H1 (cell line): ENCODE results near the gene AGPS. TPM values are rescaled to one million over a fixed set of nuclear protein-coding genes. Genes with fewer than 3 reads are reported as not detected.

Source experiments
- CTCF ChIA-PET: fragments of 300-600 bp; sonication (Branson Sonifier 250); formaldehyde crosslinking; loops from one replicate; lab custom pipeline; 2021; ENCODE audit not compliant: partially characterized antibody; lab: Charles Lee
- POLR2A ChIA-PET: fragments of 300-600 bp; sonication (Branson Sonifier 250); formaldehyde crosslinking; loops from one replicate; lab custom pipeline; 2021; ENCODE audit warnings: inconsistent platforms; ENCODE audit not compliant: partially characterized antibody; lab: Charles Lee
- DNase-seq, 2 experiments: peaks; one replicate each; pipeline versions ENCODE4 v3.0.0 to v3.0.0-alpha.2; 2010 to 2022; ENCODE audit warnings: low spot score in 2 of 2, low read depth in 1 of 2, mixed read lengths in 1 of 2
- FAIRE-seq: peaks from 2 replicates; lab custom pipeline; 2011; peaks lifted over from hg19 to GRCh38; lab: Jason Lieb, UNC
- H2AFZ ChIP-seq: 2 replicates; pipeline ENCODE4 v1.8.1; 2012; ENCODE audit warnings: low read length, inconsistent platforms
- H2AK5ac ChIP-seq: 2 replicates; pipeline ENCODE4 v1.6.1; 2013; ENCODE audit warnings: low read depth, low read length
- H2BK120ac ChIP-seq: replicated peaks from 2 replicates; pipeline ENCODE3; 2013; ENCODE audit warnings: low read depth, low read length, inconsistent platforms
- H2BK12ac ChIP-seq: 2 replicates; pipeline ENCODE4 v1.6.1; 2013; ENCODE audit warnings: low read depth, low read length
- H2BK15ac ChIP-seq: 2 replicates; pipeline ENCODE4 v1.6.1; 2013; ENCODE audit warnings: low read length
- H2BK20ac ChIP-seq: 2 replicates; pipeline ENCODE4 v1.6.1; 2013; ENCODE audit warnings: low read length
- H2BK5ac ChIP-seq: 2 replicates; pipeline ENCODE4 v1.6.1; 2013; ENCODE audit warnings: low read depth, low read length
- H3K14ac ChIP-seq: 2 replicates; pipeline ENCODE4 v1.6.1; 2013; ENCODE audit warnings: inconsistent platforms; ENCODE audit not compliant: insufficient read length
- H3K18ac ChIP-seq: 2 replicates; pipeline ENCODE4 v1.6.1; 2013; ENCODE audit warnings: low read length; ENCODE audit errors: extremely low read depth
- H3K23ac ChIP-seq: 2 replicates; pipeline ENCODE4 v1.6.1; 2013; ENCODE audit warnings: inconsistent platforms; ENCODE audit not compliant: insufficient read length
- H3K23me2 ChIP-seq: 2 replicates; pipeline ENCODE4 v1.6.1; 2013; ENCODE audit warnings: low read depth, low read length
- H3K27ac ChIP-seq: 2 replicates; pipeline ENCODE4 v1.6.1; 2011; ENCODE audit warnings: low read depth, low read length, inconsistent platforms
- H3K27me3 ChIP-seq, 4 experiments: replicated peaks in 1 of 4; 1 replicate in 1 of 4; 2 replicates in 3 of 4; pipeline versions ENCODE4 v1.6.1 to v1.8.1; 2011 to 2013; ENCODE audit warnings: low read length in 3 of 4, mild to moderate bottlenecking in 3 of 4, inconsistent platforms in 2 of 4, mixed read lengths in 2 of 4, moderate library complexity in 1 of 4; ENCODE audit not compliant: control insufficient read depth in 3 of 4, insufficient read depth in 3 of 4; ENCODE audit errors: extremely low read depth in 1 of 4
- H3K36me3 ChIP-seq, 4 experiments: 2 replicates each; pipeline versions ENCODE4 v1.6.1 to v1.8.1; 2011 to 2013; ENCODE audit warnings: mild to moderate bottlenecking in 4 of 4, low read length in 3 of 4, moderate library complexity in 2 of 4, control low read depth in 1 of 4, inconsistent platforms in 1 of 4; ENCODE audit not compliant: insufficient read depth in 4 of 4, control insufficient read depth in 2 of 4
- H3K4ac ChIP-seq: replicated peaks from 2 replicates; pipeline ENCODE3; 2013; ENCODE audit warnings: low read length, low read depth, mixed read lengths, inconsistent platforms; ENCODE audit not compliant: insufficient read length
- H3K4me1 ChIP-seq, 4 experiments: replicated peaks in 1 of 4; 1 replicate in 1 of 4; 2 replicates in 3 of 4; pipeline versions ENCODE4 v1.6.1 to v1.8.1; 2011 to 2013; ENCODE audit warnings: low read length in 3 of 4, inconsistent platforms in 2 of 4, mixed read lengths in 1 of 4; ENCODE audit not compliant: insufficient read depth in 4 of 4, control insufficient read depth in 3 of 4
- H3K4me2 ChIP-seq, 2 experiments: 2 replicates each; pipeline versions ENCODE4 v1.6.1 to v1.8.1; 2011 to 2013; ENCODE audit warnings: low read depth in 2 of 2, low read length in 2 of 2, control low read depth in 1 of 2, inconsistent platforms in 1 of 2, mild to moderate bottlenecking in 1 of 2; ENCODE audit not compliant: insufficient read depth in 1 of 2
- H3K4me3 ChIP-seq, 4 experiments: fragments of 200-600, 300-600 bp in 1 of 4; sonication (generic), shearing (Covaris generic), sonication (Bioruptor Twin) in 1 of 4; 2 replicates each; pipeline versions ENCODE4 v1.5.1 to v1.8.1; 2011 to 2016; ENCODE audit warnings: low read length in 4 of 4, low read depth in 3 of 4, control low read depth in 2 of 4, inconsistent platforms in 2 of 4, mild to moderate bottlenecking in 2 of 4, mixed read lengths in 1 of 4, moderate library complexity in 1 of 4; ENCODE audit not compliant: insufficient read depth in 2 of 4; ENCODE audit errors: extremely low read depth in 1 of 4
- H3K56ac ChIP-seq: replicated peaks from 2 replicates; pipeline ENCODE3; 2013; ENCODE audit warnings: low read depth, mild to moderate bottlenecking, mixed read lengths, low read length, inconsistent platforms; ENCODE audit not compliant: insufficient read length
- H3K79me1 ChIP-seq: 2 replicates; pipeline ENCODE4 v1.6.1; 2013; ENCODE audit warnings: low read depth, low read length, control low read depth
- H3K79me2 ChIP-seq, 2 experiments: 2 replicates each; pipeline versions ENCODE4 v1.6.1 to v1.8.1; 2012 to 2013; ENCODE audit warnings: low read length in 2 of 2, mild to moderate bottlenecking in 2 of 2, inconsistent platforms in 1 of 2; ENCODE audit not compliant: insufficient read depth in 2 of 2, control insufficient read depth in 1 of 2
- H3K9ac ChIP-seq, 4 experiments: replicated peaks in 1 of 4; 1 replicate in 1 of 4; 2 replicates in 3 of 4; pipeline versions ENCODE4 v1.6.1 to v1.8.1; 2011 to 2013; ENCODE audit warnings: low read depth in 3 of 4, low read length in 3 of 4, control low read depth in 2 of 4, mild to moderate bottlenecking in 2 of 4, moderate library complexity in 2 of 4, inconsistent platforms in 1 of 4; ENCODE audit errors: extremely low read depth in 1 of 4
- H3K9me3 ChIP-seq, 2 experiments: 2 replicates each; pipeline versions ENCODE4 v1.6.1 to v1.8.1; 2012 to 2013; ENCODE audit warnings: mild to moderate bottlenecking in 2 of 2, moderate library complexity in 2 of 2, control low read depth in 1 of 2, inconsistent platforms in 1 of 2, low read depth in 1 of 2, low read length in 1 of 2, mixed read lengths in 1 of 2; ENCODE audit not compliant: insufficient read depth in 2 of 2
- H4K20me1 ChIP-seq, 2 experiments: replicated peaks in 1 of 2; 2 replicates each; pipeline versions ENCODE3 to v1.8.1; 2011 to 2013; ENCODE audit warnings: inconsistent platforms in 2 of 2, low read length in 2 of 2, mild to moderate bottlenecking in 1 of 2; ENCODE audit not compliant: insufficient read depth in 2 of 2, control insufficient read depth in 1 of 2
- H4K5ac ChIP-seq: 2 replicates; pipeline ENCODE4 v1.6.1; 2013; ENCODE audit warnings: low read length, low read depth, mixed read lengths, inconsistent platforms; ENCODE audit not compliant: insufficient read length
- H4K8ac ChIP-seq: 2 replicates; pipeline ENCODE4 v1.8.0; 2013; ENCODE audit warnings: mild to moderate bottlenecking, moderate library complexity, low read length, inconsistent platforms; ENCODE audit not compliant: insufficient read depth; ENCODE audit errors: extremely low read depth
- H4K91ac ChIP-seq: replicated peaks from 2 replicates; pipeline ENCODE3; 2013; ENCODE audit warnings: low read length, mixed read lengths, inconsistent platforms; ENCODE audit not compliant: insufficient read length
- CBX8 ChIP-seq: fragments of 300-800, 300-1000 bp; sonication (generic); IDR thresholded peaks from 2 replicates; pipeline ENCODE4 v1.7.1; 2016; ENCODE audit warnings: low read depth, low read length, borderline replicate concordance
- CHD1 ChIP-seq: IDR thresholded peaks from 2 replicates; pipeline ENCODE4 v1.6.1; 2012; ENCODE audit warnings: low read depth, low read length, improper control_type of control experiment
- FOSL1 ChIP-seq: IDR thresholded peaks from 2 replicates; pipeline ENCODE4 v1.6.1; 2011; ENCODE audit warnings: mild to moderate bottlenecking, low read depth, low read length, moderate library complexity; ENCODE audit not compliant: insufficient read depth
- POLR2A ChIP-seq, 2 experiments: IDR thresholded peaks; 1 replicate in 1 of 2; 2 replicates in 1 of 2; pipeline ENCODE4 v1.6.1; 2011; ENCODE audit warnings: low read depth in 2 of 2, low read length in 2 of 2, mild to moderate bottlenecking in 2 of 2; ENCODE audit errors: control extremely low read depth in 1 of 2
- POLR2AphosphoS5 ChIP-seq: IDR thresholded peaks from 2 replicates; pipeline ENCODE4 v1.6.1; 2011; ENCODE audit warnings: low read depth, low read length
- SP1 ChIP-seq: IDR thresholded peaks from 2 replicates; pipeline ENCODE4 v1.6.1; 2011; ENCODE audit warnings: low read depth, low read length
- TAF1 ChIP-seq: IDR thresholded peaks from 2 replicates; pipeline ENCODE4 v1.6.1; 2011; ENCODE audit warnings: mild to moderate bottlenecking, low read depth, low read length
- polyA plus RNA-seq, 7 experiments: library from polyadenylated mRNA; depleted of rRNA in 3 of 7; stranded (reverse) in 5 of 7; unstranded in 2 of 7; fragments of >200 nt in 5 of 7; fragments of 200-250 nt in 2 of 7; gene quantifications; 1 replicate in 5 of 7; 2 replicates in 1 of 7; 4 replicates in 1 of 7; pipeline versions ENCODE4 v1.2.1 to v1.2.3, GENCODE V29; 2011 to 2013; ENCODE audit warnings: missing spikeins in 2 of 7, mixed read lengths in 2 of 7
- total RNA-seq: library from RNA; stranded (reverse); fragmentation: NEBNext Ultra II Directional; extraction: Animal tissue kit (Norgen Biotek cat#: 25700); gene quantifications from 2 replicates; pipeline ENCODE4 v1.2.1, GENCODE V29; 2021

The AGPS gene
- total and polyA plus RNA-seq, 2 of the 8 experiments (the other 6 are each of a cell fraction or from before 2014, with no cell fraction given), result 7.3 to 57.8 TPM

DNA sequence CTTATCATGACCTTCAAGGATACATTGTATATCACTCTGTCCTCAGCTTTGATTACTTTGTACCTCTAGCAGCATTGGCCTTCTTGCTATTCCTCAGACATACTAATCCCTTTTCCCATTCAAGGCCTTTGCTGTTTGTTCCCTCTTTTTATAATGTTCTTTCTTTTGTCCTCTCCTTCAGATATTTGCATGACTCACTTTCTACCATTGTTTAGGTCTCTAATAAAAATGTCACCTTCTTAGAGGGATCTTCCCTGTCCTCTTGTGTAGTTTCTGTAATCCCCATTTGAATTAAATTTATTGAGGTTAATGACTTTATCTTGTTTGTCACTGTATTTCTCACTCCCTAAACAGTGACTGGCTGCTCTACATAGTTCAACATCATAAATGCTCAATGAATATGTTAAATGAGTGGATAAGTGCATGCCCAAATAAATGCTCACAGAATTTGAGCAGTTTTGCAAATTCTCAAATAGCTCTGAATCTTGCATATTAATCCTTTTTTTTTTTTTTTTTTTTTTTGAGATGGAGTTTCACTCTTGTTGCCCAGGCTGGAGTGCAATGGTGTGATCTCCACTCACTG lies 135.9 kb downstream of the AGPS start:
- H2BK5ac ChIP-seq, result no peak overlapping the region
- no peaks in the 10 kb centered on the region; a peak in 2 of 8 replicates for H3K36me3 ChIP-seq
- no peak overlapping the region for H3K4me2 ChIP-seq
- no peak overlapping the region for H3K27ac ChIP-seq
- H3K4ac ChIP-seq, result no peak overlapping the region
- ChIA-PET CTCF (interaction anchor here (0.6 kb wide), 1 partner anchor 1717 kb away, joined by 3 read pairs; no protein-coding TSS in a partner anchor), POLR2A (interaction anchor here (1.2 kb wide), 1 partner anchor 13 kb away, joined by 3 read pairs; no protein-coding TSS in a partner anchor)
- H2BK20ac ChIP-seq, result no peak overlapping the region
- no peaks in the 10 kb centered on the region for H3K79me1 ChIP-seq
- H2BK120ac ChIP-seq, result no peak overlapping the region
- no peak for DNase-seq
- no peak overlapping the region for H2AFZ ChIP-seq
- no peak overlapping the region for H3K18ac ChIP-seq
- no peak overlapping the region for H4K91ac ChIP-seq
- no peaks in the 10 kb centered on the region for H3K9me3 ChIP-seq
- no peak overlapping the region for H3K56ac ChIP-seq
- no peak overlapping the region for H2BK15ac ChIP-seq
- H2AK5ac ChIP-seq, result no peak overlapping the region
- no peak overlapping the region for H4K8ac ChIP-seq
- peaks cover 0 to 5% (median 0%) of the 10 kb centered on the region in 4 experiments; a peak in 2 of 7 replicates for H3K4me1 ChIP-seq
- H4K5ac ChIP-seq, result no peak overlapping the region
- no peaks in the 10 kb centered on the region for H3K23me2 ChIP-seq
- no peak overlapping the region for H3K9ac ChIP-seq
- H4K20me1 ChIP-seq, result no peaks in the 10 kb centered on the region
- H3K27me3 ChIP-seq, result no peaks in the 10 kb centered on the region
- no peak overlapping the region for H3K23ac ChIP-seq
- no peaks in the 10 kb centered on the region for H3K79me2 ChIP-seq
- H2BK12ac ChIP-seq, result no peak overlapping the region
- no peak overlapping the region for H3K14ac ChIP-seq
- no peak for FAIRE-seq
- no peak overlapping the region for H3K4me3 ChIP-seq
- TF ChIP-seq TAF1, result no peak
- TF ChIP-seq POLR2A (IDR thresholded peaks at IDR 0.05; ENCODE audit: control extremely low read depth in 1 of 2, low read depth in 2 of 2, low read length in 2 of 2), result no peak
- TF ChIP-seq CBX8, result no peak
- TF ChIP-seq CHD1, result no peak
- TF ChIP-seq SP1, result no peak
- no peak for TF ChIP-seq FOSL1
- no peak for TF ChIP-seq POLR2AphosphoS5
